HCT116 (cell line): ENCODE data around the gene TRIB2. TPM values are rescaled to one million over a fixed set of nuclear protein-coding genes. Genes with fewer than 3 reads are reported as not detected.

Source experiments
- ATAC-seq: fragments of 200-7000 bp; cut with Tn5 transposase; 2 replicates; pipeline ENCODE4 v1.9.1; 2020; ENCODE audit warnings: mild to moderate bottlenecking, moderate library complexity
- BruUV-seq: library from RNA; stranded (reverse); fragments of 400-500 nt; replicated peaks from 2 replicates; lab custom pipeline; 2021; lab: Mats Ljungman, UMichigan
- CTCF ChIA-PET: fragments of 300-600 bp; sonication (Branson Sonifier 250); formaldehyde crosslinking; loops from one replicate; lab custom pipeline; 2021; ENCODE audit warnings: antibody characterized with exemption; lab: Charles Lee
- POLR2A ChIA-PET: fragments of 300-600, 350-600 bp; sonication (Branson Sonifier 250); formaldehyde crosslinking; loops from one replicate; lab custom pipeline; 2021; ENCODE audit warnings: antibody characterized with exemption; lab: Charles Lee
- RAD21 ChIA-PET, 2 experiments: fragments of 300-600 bp; sonication (Branson Sonifier 250); formaldehyde crosslinking; loops; one replicate each; lab custom pipeline; 2023; ENCODE audit warnings: low total read pairs in 2 of 2; ENCODE audit not compliant: uncharacterized antibody in 2 of 2, unreplicated experiment in 2 of 2, low non-redundant PET in 1 of 2; lab: Charles Lee
- DNase-seq: peaks from one replicate; pipeline ENCODE4 v3.0.0-alpha.2; 2010; ENCODE audit warnings: low read depth, low spot score
- H2AFZ ChIP-seq: fragments of 200-600 bp; shearing (Covaris generic), sonication (generic); 2 replicates; pipeline ENCODE4 v1.6.1; 2017; ENCODE audit warnings: low read depth, mixed run types, mixed read lengths, antibody characterized with exemption, low read length; ENCODE audit not compliant: poor library complexity, severe bottlenecking
- H3K27ac ChIP-seq: 2 replicates; pipeline ENCODE4 v1.5.1; 2012; ENCODE audit warnings: low read depth, low read length
- H3K27me3 ChIP-seq: fragments of 200-600 bp; sonication (generic); 2 replicates; pipeline ENCODE4 v1.6.1; 2016; ENCODE audit warnings: mixed run types, low read length, mixed read lengths; ENCODE audit not compliant: insufficient read depth
- H3K36me3 ChIP-seq, 2 experiments: fragments of 200-500 bp in 1 of 2; fragments of 200-600 bp in 1 of 2; sonication (Bioruptor generic) in 1 of 2; sonication (generic) in 1 of 2; 2 replicates each; pipeline versions ENCODE4 v1.5.1 to v1.6.1; 2014 to 2016; ENCODE audit warnings: low read length in 2 of 2, inconsistent platforms in 1 of 2, mixed read lengths in 1 of 2, mixed run types in 1 of 2; ENCODE audit not compliant: insufficient read depth in 2 of 2, control insufficient read depth in 1 of 2
- H3K4me1 ChIP-seq, 2 experiments: fragments of 200-600 bp in 1 of 2; sonication (generic) in 1 of 2; 2 replicates each; pipeline versions ENCODE4 v1.5.1 to v1.6.1; 2012 to 2017; ENCODE audit warnings: low read length in 2 of 2, inconsistent platforms in 1 of 2, mild to moderate bottlenecking in 1 of 2, mixed read lengths in 1 of 2, mixed run types in 1 of 2, moderate library complexity in 1 of 2; ENCODE audit not compliant: insufficient read depth in 2 of 2, control insufficient read depth in 1 of 2
- H3K4me2 ChIP-seq: fragments of 200-600 bp; sonication (generic); 2 replicates; pipeline ENCODE4 v1.6.1; 2017; ENCODE audit warnings: mixed run types, low read length, mixed read lengths
- H3K4me3 ChIP-seq, 2 experiments: fragments of 200-600 bp in 1 of 2; sonication (generic) in 1 of 2; replicated peaks in 1 of 2; 2 replicates each; pipeline ENCODE4 v1.5.1; 2011 to 2016; ENCODE audit warnings: low read length in 2 of 2, control low read depth in 1 of 2, low read depth in 1 of 2, mild to moderate bottlenecking in 1 of 2, mixed read lengths in 1 of 2, mixed run types in 1 of 2
- H3K79me2 ChIP-seq: fragments of 200-600 bp; sonication (generic); 2 replicates; pipeline ENCODE4 v1.6.1; 2017; ENCODE audit warnings: mild to moderate bottlenecking, mixed run types, low read length, moderate library complexity, mixed read lengths; ENCODE audit not compliant: insufficient read depth
- H3K9ac ChIP-seq: fragments of 200-600 bp; sonication (generic); 2 replicates; pipeline ENCODE4 v1.6.1; 2016; ENCODE audit warnings: low read length, mixed read lengths
- H3K9me2 ChIP-seq: fragments of 200-600 bp; sonication (generic), shearing (Covaris generic); 2 replicates; pipeline ENCODE4 v1.6.1; 2017; ENCODE audit warnings: mixed run types, mild to moderate bottlenecking, moderate library complexity; ENCODE audit not compliant: insufficient read depth
- H3K9me3 ChIP-seq, 2 experiments: fragments of 200-500 bp in 1 of 2; fragments of 200-600 bp in 1 of 2; sonication (Bioruptor generic) in 1 of 2; sonication (generic) in 1 of 2; 2 replicates each; pipeline ENCODE4 v1.6.1; 2014 to 2017; ENCODE audit warnings: low read length in 2 of 2, mixed read lengths in 2 of 2, inconsistent platforms in 1 of 2, low read depth in 1 of 2, mild to moderate bottlenecking in 1 of 2, mixed run types in 1 of 2, moderate library complexity in 1 of 2; ENCODE audit not compliant: control insufficient read depth in 1 of 2, insufficient read depth in 1 of 2
- H4K20me1 ChIP-seq: fragments of 200-600 bp; sonication (generic), shearing (Covaris generic); 2 replicates; pipeline ENCODE4 v1.6.1; 2017; ENCODE audit warnings: mixed run types, mild to moderate bottlenecking, moderate library complexity; ENCODE audit not compliant: insufficient read depth
- ATF3 ChIP-seq: IDR thresholded peaks from 2 replicates; pipeline ENCODE4 v1.6.1; 2012
- CBX3 ChIP-seq: IDR thresholded peaks from 2 replicates; pipeline ENCODE4 v1.6.1; 2012; ENCODE audit warnings: low read depth
- ELF1 ChIP-seq: IDR thresholded peaks from 2 replicates; pipeline ENCODE4 v1.6.1; 2012; ENCODE audit warnings: low read depth, borderline replicate concordance
- FOSL1 ChIP-seq: IDR thresholded peaks from 2 replicates; pipeline ENCODE4 v1.6.1; 2012; ENCODE audit warnings: low read depth
- JUND ChIP-seq: IDR thresholded peaks from 2 replicates; pipeline ENCODE4 v1.6.1; 2012
- TCF7L2 ChIP-seq: IDR thresholded peaks from 2 replicates; pipeline ENCODE4 v1.7.0; 2011; ENCODE audit warnings: borderline replicate concordance, inconsistent platforms; ENCODE audit not compliant: insufficient read depth, insufficient read length; ENCODE audit errors: extremely low read depth
- YY1 ChIP-seq: IDR thresholded peaks from 2 replicates; pipeline ENCODE4 v1.6.1; 2011; ENCODE audit warnings: low read length, low read depth, moderate library complexity, mild to moderate bottlenecking; ENCODE audit not compliant: insufficient replicate concordance; ENCODE audit errors: extremely low read depth
- ZBTB33 ChIP-seq: IDR thresholded peaks from 2 replicates; pipeline ENCODE4 v1.6.1; 2011; ENCODE audit warnings: mild to moderate bottlenecking, low read length, moderate library complexity; ENCODE audit not compliant: insufficient replicate concordance; ENCODE audit errors: extremely low read depth
- ZFX ChIP-seq: fragments of 450-650 bp; IDR thresholded peaks from 2 replicates; pipeline ENCODE4 v1.6.1; 2017
- ZNF274 ChIP-seq: fragments of 200-500 bp; sonication (Bioruptor generic); IDR thresholded peaks from 2 replicates; pipeline ENCODE4 v1.6.1; 2014; ENCODE audit warnings: mild to moderate bottlenecking, low read depth, low read length, inconsistent platforms
- intact Hi-C: fragments of 100-400 bp; cut with micrococcal nuclease; formaldehyde crosslinking; loops from 2 replicates; pipeline ENCODE4 v1.10.0; 2022
- microRNA-seq: library from miRNA; unstranded; fragments of <30 nt; microRNA quantifications from one replicate; pipeline ENCODE4, GENCODE V29; 2016; ENCODE audit warnings: borderline number of aligned reads
- total RNA-seq: library from RNA; stranded (reverse); gene quantifications from one replicate; pipeline ENCODE4 v1.2.1, GENCODE V29; 2021; ENCODE audit not compliant: unreplicated experiment
- TF ChIP-seq, protein P1 (sequence below): IDR thresholded peaks from 2 replicates; pipeline ENCODE4 v1.6.1; 2012; ENCODE audit warnings: low read depth

Gene TRIB2
- total RNA-seq, 1 experiment from 2014 or later = 12.4 TPM

- intact Hi-C loops = no loop called here
- H3K4me2 ChIP-seq = no peak overlapping the region
- POLR2A ChIA-PET = no interaction called here
- no peak for ATAC-seq
- no peak for DNase-seq
- no peak for TF ChIP-seq YY1
- TF ChIP-seq, protein P1, sequence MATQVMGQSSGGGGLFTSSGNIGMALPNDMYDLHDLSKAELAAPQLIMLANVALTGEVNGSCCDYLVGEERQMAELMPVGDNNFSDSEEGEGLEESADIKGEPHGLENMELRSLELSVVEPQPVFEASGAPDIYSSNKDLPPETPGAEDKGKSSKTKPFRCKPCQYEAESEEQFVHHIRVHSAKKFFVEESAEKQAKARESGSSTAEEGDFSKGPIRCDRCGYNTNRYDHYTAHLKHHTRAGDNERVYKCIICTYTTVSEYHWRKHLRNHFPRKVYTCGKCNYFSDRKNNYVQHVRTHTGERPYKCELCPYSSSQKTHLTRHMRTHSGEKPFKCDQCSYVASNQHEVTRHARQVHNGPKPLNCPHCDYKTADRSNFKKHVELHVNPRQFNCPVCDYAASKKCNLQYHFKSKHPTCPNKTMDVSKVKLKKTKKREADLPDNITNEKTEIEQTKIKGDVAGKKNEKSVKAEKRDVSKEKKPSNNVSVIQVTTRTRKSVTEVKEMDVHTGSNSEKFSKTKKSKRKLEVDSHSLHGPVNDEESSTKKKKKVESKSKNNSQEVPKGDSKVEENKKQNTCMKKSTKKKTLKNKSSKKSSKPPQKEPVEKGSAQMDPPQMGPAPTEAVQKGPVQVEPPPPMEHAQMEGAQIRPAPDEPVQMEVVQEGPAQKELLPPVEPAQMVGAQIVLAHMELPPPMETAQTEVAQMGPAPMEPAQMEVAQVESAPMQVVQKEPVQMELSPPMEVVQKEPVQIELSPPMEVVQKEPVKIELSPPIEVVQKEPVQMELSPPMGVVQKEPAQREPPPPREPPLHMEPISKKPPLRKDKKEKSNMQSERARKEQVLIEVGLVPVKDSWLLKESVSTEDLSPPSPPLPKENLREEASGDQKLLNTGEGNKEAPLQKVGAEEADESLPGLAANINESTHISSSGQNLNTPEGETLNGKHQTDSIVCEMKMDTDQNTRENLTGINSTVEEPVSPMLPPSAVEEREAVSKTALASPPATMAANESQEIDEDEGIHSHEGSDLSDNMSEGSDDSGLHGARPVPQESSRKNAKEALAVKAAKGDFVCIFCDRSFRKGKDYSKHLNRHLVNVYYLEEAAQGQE = no peak
- TF ChIP-seq ZBTB33 = no peak
- no peak for TF ChIP-seq ZFX
- TF ChIP-seq ELF1 = no peak
- TF ChIP-seq ZNF274 = no peak
- no peak for TF ChIP-seq CBX3
- TF ChIP-seq JUND = no peak
- TF ChIP-seq ATF3 = no peak
- TF ChIP-seq TCF7L2 = no peak
- no peak for TF ChIP-seq FOSL1
- TF ChIP-seq, all 23 proteins: peak for 0
- no peaks in the 10 kb centered on the region for H3K9me3 ChIP-seq
- no peak overlapping the region for H3K9ac ChIP-seq
- ChIA-PET RAD21 (no interaction called here), CTCF (no interaction called here)
- H3K4me3 ChIP-seq = no peak overlapping the region
- H3K27ac ChIP-seq = no peak overlapping the region
- no peaks in the 10 kb centered on the region for H3K4me1 ChIP-seq
- no peaks in the 10 kb centered on the region for H3K36me3 ChIP-seq
- no peaks in the 10 kb centered on the region for H4K20me1 ChIP-seq
- H3K9me2 ChIP-seq = no peaks in the 10 kb centered on the region
- no peaks in the 10 kb centered on the region for H3K79me2 ChIP-seq
- H2AFZ ChIP-seq = no peak overlapping the region
- no peaks in the 10 kb centered on the region for H3K27me3 ChIP-seq
- BruUV-seq = no TSS peak
Measured at GRCh38 chr2:12791906-12792305, 75.2 kb downstream of the TRIB2 start.

Small RNA genes within 50 kb of the gene (microRNA-seq; reads per million reads assigned to microRNA genes)
- gene MIR3125 = not detected
